HepG2 (cell line): Measurements from ENCODE around the gene SNX9. TPM values are rescaled to one million over a fixed set of nuclear protein-coding genes. Genes with fewer than 3 reads are reported as not detected.

ENCODE experiments used
- CREBL2 ChIP-seq: sonication (generic); formaldehyde crosslinking; IDR thresholded peaks from 2 replicates; pipeline ENCODE4 v1.8.1; 2023; ENCODE audit warnings: missing genetic modification reagents, mild to moderate bottlenecking, borderline replicate concordance
- ELF1 ChIP-seq: sonication (generic); formaldehyde crosslinking; IDR thresholded peaks from 2 replicates; pipeline ENCODE4 v1.4.0; 2020; ENCODE audit warnings: missing genetic modification reagents
- ETV6 ChIP-seq: sonication (generic); formaldehyde crosslinking; conservative IDR thresholded peaks from 2 replicates; pipeline ENCODE4 v1.4.0; 2020; ENCODE audit warnings: missing genetic modification reagents
- HCFC1 ChIP-seq: fragments of 150-350 bp; IDR thresholded peaks from 2 replicates; pipeline ENCODE4 v1.6.1; 2014; ENCODE audit warnings: low read depth, low read length
- HNRNPLL ChIP-seq: fragments of 200-400 bp; formaldehyde crosslinking; IDR thresholded peaks from 2 replicates; pipeline ENCODE4 v1.6.1; 2017; ENCODE audit warnings: mild to moderate bottlenecking, low read depth, low read length; ENCODE audit not compliant: poor library complexity, severe bottlenecking
- ISX ChIP-seq: sonication (generic); formaldehyde crosslinking; conservative IDR thresholded peaks from 2 replicates; pipeline ENCODE4 v1.5.0; 2020; ENCODE audit warnings: missing genetic modification reagents
- JARID2 ChIP-seq: sonication (generic); formaldehyde crosslinking; IDR thresholded peaks from 2 replicates; pipeline ENCODE4 v1.8.1; 2023; ENCODE audit warnings: missing genetic modification reagents, inconsistent platforms; ENCODE audit not compliant: insufficient replicate concordance
- NFE2L1 ChIP-seq: sonication (generic); formaldehyde crosslinking; IDR thresholded peaks from 2 replicates; pipeline ENCODE4 v1.4.0; 2020; ENCODE audit warnings: missing genetic modification reagents, mild to moderate bottlenecking, borderline replicate concordance
- NFYB ChIP-seq: sonication (generic); formaldehyde crosslinking; IDR thresholded peaks from 2 replicates; pipeline ENCODE4 v1.4.0; 2020; ENCODE audit warnings: missing genetic modification reagents
- RBFOX2 ChIP-seq: fragments of 200-400 bp; formaldehyde crosslinking; IDR thresholded peaks from 2 replicates; pipeline ENCODE4 v1.6.1; 2017; ENCODE audit warnings: low read depth, mild to moderate bottlenecking, low read length
- TBX3 ChIP-seq: fragments of 450-650 bp; IDR thresholded peaks from 2 replicates; pipeline ENCODE4 v1.6.1; 2017; ENCODE audit warnings: antibody characterized with exemption, mild to moderate bottlenecking, inconsistent platforms, borderline replicate concordance
- ZBTB10 ChIP-seq: sonication (generic); formaldehyde crosslinking; IDR thresholded peaks from 2 replicates; pipeline ENCODE4 v1.4.0; 2020; ENCODE audit warnings: missing genetic modification reagents, borderline replicate concordance
- ZBTB38 ChIP-seq: sonication (generic); formaldehyde crosslinking; IDR thresholded peaks from 2 replicates; pipeline ENCODE4 v1.5.1; 2020; ENCODE audit warnings: mild to moderate bottlenecking, missing genetic modification reagents
- ZNF101 ChIP-seq: sonication (generic); formaldehyde crosslinking; IDR thresholded peaks from 2 replicates; pipeline ENCODE4 v1.4.0; 2020; ENCODE audit warnings: mild to moderate bottlenecking, low read depth, missing genetic modification reagents, borderline replicate concordance
- ZNF281 ChIP-seq: sonication (generic); formaldehyde crosslinking; IDR thresholded peaks from 2 replicates; pipeline ENCODE4 v1.4.0; 2020; ENCODE audit warnings: missing genetic modification reagents, borderline replicate concordance
- ZNF558 ChIP-seq: sonication (generic); formaldehyde crosslinking; IDR thresholded peaks from 2 replicates; pipeline ENCODE4 v1.9.0; 2022; ENCODE audit warnings: mild to moderate bottlenecking, missing genetic modification reagents, borderline replicate concordance
- ZNF572 ChIP-seq: sonication (generic); formaldehyde crosslinking; IDR thresholded peaks from 2 replicates; pipeline ENCODE4 v1.5.1; 2020; ENCODE audit warnings: mild to moderate bottlenecking, missing genetic modification reagents
- ZNF616 ChIP-seq: sonication (generic); formaldehyde crosslinking; IDR thresholded peaks from 2 replicates; pipeline ENCODE4 v1.5.0; 2020; ENCODE audit warnings: low read depth, mild to moderate bottlenecking, missing genetic modification reagents
- ZNF770 ChIP-seq: sonication (generic); formaldehyde crosslinking; IDR thresholded peaks from 2 replicates; pipeline ENCODE4 v1.5.0; 2020; ENCODE audit warnings: mild to moderate bottlenecking, missing genetic modification reagents
- ZSCAN22 ChIP-seq: sonication (generic); formaldehyde crosslinking; IDR thresholded peaks from 2 replicates; pipeline ENCODE4 v1.4.0; 2020; ENCODE audit warnings: mild to moderate bottlenecking, missing genetic modification reagents
- polyA plus RNA-seq, 8 experiments: library from polyadenylated mRNA; depleted of rRNA in 3 of 8; stranded (reverse) in 7 of 8; unstranded in 1 of 8; fragments of >200 nt; fragmentation: Illumina TruSeq in 4 of 8; extraction: Trizol in 4 of 8; gene quantifications; 2 replicates each; pipeline versions ENCODE4 v1.2.1 to v1.2.3, GENCODE V29; 2011 to 2016; ENCODE audit warnings: low read depth in 4 of 8, missing spikeins in 1 of 8, mixed read lengths in 1 of 8; ENCODE audit not compliant: insufficient read depth in 1 of 8
- total RNA-seq, 5 experiments: library from RNA; depleted of rRNA; stranded (reverse); fragments of >200 nt; fragmentation: Illumina TruSeq; extraction: Trizol; gene quantifications; 2 replicates each; pipeline ENCODE4 v1.2.3, GENCODE V29; 2016; ENCODE audit warnings: low read depth in 1 of 5

SNX9 gene
- total and polyA plus RNA-seq, 2 of the 13 experiments (the other 11 are each of a cell fraction or from before 2014, with no cell fraction given), result 21.9 to 36.0 TPM

GRCh38 chr6:157823528-157824370, 703 bp downstream of the SNX9 start (continued):
- TF ChIP-seq ZNF770 (no peak), ETV6 (CRISPR knock-in tag) (no peak), CREBL2 (CRISPR knock-in tag) (no peak), ZBTB38 (CRISPR knock-in tag) (no peak), ZNF558 (CRISPR knock-in tag) (no peak; the same call in 1 of the 2 replicates), ZNF281 (CRISPR knock-in tag) (0 out of 2 replicates have a peak, but pooled peaks have one; percentile 35), ZNF616 (CRISPR knock-in tag) (no peak; the same call in 1 of the 2 replicates), ISX (0 out of 2 replicates have a peak, but pooled peaks have one; percentile 68), ELF1 (CRISPR knock-in tag) (no peak), NFYB (CRISPR knock-in tag) (no peak), RBFOX2 (peak; percentile 69; the same call in 1 of the 2 replicates), ZBTB10 (CRISPR knock-in tag) (peak; percentile 29; the same call in 1 of the 2 replicates), ZNF101 (CRISPR knock-in tag) (no peak), HCFC1 (no peak), NFE2L1 (CRISPR knock-in tag) (no peak), ZNF572 (CRISPR knock-in tag) (no peak), JARID2 (CRISPR knock-in tag) (no peak), HNRNPLL (peak; percentile 13), ZSCAN22 (CRISPR knock-in tag) (0 out of 2 replicates have a peak, but pooled peaks have one; percentile 59), TBX3 (no peak)
